HL-60 (cell line): ENCODE results near the gene ABCC1.

Source experiments
- DNase-seq, 2 experiments: peaks; one replicate each; pipeline ENCODE4 v3.0.0-alpha.2; 2010 to 2020; ENCODE audit warnings: low read depth in 1 of 2, low spot score in 1 of 2
- H3K27ac ChIP-seq: fragments of 250-450 bp; sonication (Bioruptor Pico); replicated peaks from 2 replicates; pipeline ENCODE4 v1.5.1; 2020; ENCODE audit warnings: mild to moderate bottlenecking, moderate library complexity
- H3K27me3 ChIP-seq: fragments of 250-450 bp; sonication (Bioruptor Pico); 2 replicates; pipeline ENCODE4 v1.5.1; 2021; ENCODE audit warnings: mild to moderate bottlenecking, moderate library complexity; ENCODE audit not compliant: insufficient read depth, poor library complexity, severe bottlenecking
- H3K4me3 ChIP-seq: replicated peaks from 2 replicates; pipeline ENCODE4 v1.5.1; 2011; ENCODE audit warnings: mild to moderate bottlenecking, control low read depth, low read length; ENCODE audit not compliant: insufficient read depth
- GABPA ChIP-seq: IDR thresholded peaks from 2 replicates; pipeline ENCODE4 v1.6.1; 2012; ENCODE audit warnings: low read depth
- POLR2AphosphoS5 ChIP-seq: IDR thresholded peaks from 2 replicates; pipeline ENCODE4 v1.6.1; 2012; ENCODE audit warnings: low read depth
- REST ChIP-seq: IDR thresholded peaks from 2 replicates; pipeline ENCODE4 v1.6.1; 2012; ENCODE audit warnings: low read depth; ENCODE audit not compliant: insufficient replicate concordance
- SPI1 ChIP-seq: IDR thresholded peaks from 2 replicates; pipeline ENCODE4 v1.6.1; 2012; ENCODE audit warnings: low read depth, mild to moderate bottlenecking, borderline replicate concordance
- TF ChIP-seq, protein P1 (sequence below): IDR thresholded peaks from one replicate; pipeline ENCODE4 v1.5.1; 2011; ENCODE audit warnings: low read length, control low read depth, inconsistent platforms; ENCODE audit not compliant: insufficient read depth

Gene ABCC1

DNA sequence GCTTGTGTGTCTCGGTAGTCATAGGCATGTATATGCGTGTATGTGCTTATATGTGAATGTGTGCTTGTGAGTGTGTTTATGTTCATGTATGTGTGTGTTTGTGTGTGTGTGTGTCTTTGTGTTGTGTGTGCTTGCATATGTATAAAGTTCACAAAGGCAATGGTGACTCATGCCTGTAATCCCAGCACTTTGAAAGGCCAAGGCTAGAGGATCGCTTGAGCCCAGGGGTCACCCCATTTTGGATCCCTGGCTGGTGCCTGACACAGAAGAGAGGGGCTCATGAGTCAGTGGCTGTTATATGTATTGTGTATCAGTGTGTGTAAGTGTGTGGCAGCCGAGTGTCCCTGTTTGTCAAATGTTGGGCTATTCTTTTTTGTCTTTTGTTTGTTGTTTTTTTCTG lies 69.3 kb downstream of the ABCC1 start:
- Histone ChIP-seq H3K27me3 (no peaks in the 10 kb centered on the region), H3K4me3 (no peak overlapping the region), H3K27ac (no peak overlapping the region)
- DNase-seq = no peak
- TF ChIP-seq, protein P1, sequence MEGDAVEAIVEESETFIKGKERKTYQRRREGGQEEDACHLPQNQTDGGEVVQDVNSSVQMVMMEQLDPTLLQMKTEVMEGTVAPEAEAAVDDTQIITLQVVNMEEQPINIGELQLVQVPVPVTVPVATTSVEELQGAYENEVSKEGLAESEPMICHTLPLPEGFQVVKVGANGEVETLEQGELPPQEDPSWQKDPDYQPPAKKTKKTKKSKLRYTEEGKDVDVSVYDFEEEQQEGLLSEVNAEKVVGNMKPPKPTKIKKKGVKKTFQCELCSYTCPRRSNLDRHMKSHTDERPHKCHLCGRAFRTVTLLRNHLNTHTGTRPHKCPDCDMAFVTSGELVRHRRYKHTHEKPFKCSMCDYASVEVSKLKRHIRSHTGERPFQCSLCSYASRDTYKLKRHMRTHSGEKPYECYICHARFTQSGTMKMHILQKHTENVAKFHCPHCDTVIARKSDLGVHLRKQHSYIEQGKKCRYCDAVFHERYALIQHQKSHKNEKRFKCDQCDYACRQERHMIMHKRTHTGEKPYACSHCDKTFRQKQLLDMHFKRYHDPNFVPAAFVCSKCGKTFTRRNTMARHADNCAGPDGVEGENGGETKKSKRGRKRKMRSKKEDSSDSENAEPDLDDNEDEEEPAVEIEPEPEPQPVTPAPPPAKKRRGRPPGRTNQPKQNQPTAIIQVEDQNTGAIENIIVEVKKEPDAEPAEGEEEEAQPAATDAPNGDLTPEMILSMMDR = no peak
- TF ChIP-seq REST = no peak
- no peak for TF ChIP-seq GABPA
- no peak for TF ChIP-seq SPI1
- no peak for TF ChIP-seq POLR2AphosphoS5

DNA sequence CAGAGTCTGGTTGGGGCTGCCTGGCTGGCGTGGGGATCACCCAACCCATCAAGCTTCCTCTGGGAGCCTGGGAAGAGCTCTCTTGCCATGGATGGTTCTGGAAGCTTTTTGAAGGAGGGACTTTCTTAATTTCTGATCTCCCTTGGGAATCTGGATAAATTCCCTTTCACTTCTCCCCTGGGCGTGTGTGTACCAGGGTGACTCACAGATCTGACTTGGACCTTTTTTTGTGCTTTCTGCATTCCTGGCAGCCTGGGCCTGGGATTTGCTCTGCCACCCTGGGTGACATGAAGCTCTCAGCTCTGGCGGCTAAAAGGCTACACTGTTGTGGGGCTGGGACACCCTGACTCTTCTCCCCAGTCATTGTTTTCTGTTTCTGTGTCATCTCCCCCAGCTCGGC lies 70.1 kb downstream of the ABCC1 start:
- no peaks in the 10 kb centered on the region for H3K27me3 ChIP-seq
- H3K4me3 ChIP-seq = no peak overlapping the region
- no peak for DNase-seq
- no peak overlapping the region for H3K27ac ChIP-seq
- TF ChIP-seq SPI1 (no peak), GABPA (no peak), POLR2AphosphoS5 (no peak), REST (no peak)
- TF ChIP-seq, protein P1 = no peak

GRCh38 chr16:16020291-16020690 lies 70.9 kb downstream of the ABCC1 start:
- H3K27ac ChIP-seq = no peak overlapping the region
- no peak for DNase-seq
- TF ChIP-seq GABPA = no peak
- TF ChIP-seq, protein P1 = no peak
- no peak for TF ChIP-seq POLR2AphosphoS5
- TF ChIP-seq REST = no peak
- no peak for TF ChIP-seq SPI1
- no peaks in the 10 kb centered on the region for H3K27me3 ChIP-seq
- no peak overlapping the region for H3K4me3 ChIP-seq
